Gastroesophageal sphincter (tissue), 3 donors: ENCODE results near the gene LAMA3.

ENCODE experiments used
- CTCF ChIP-seq, 4 experiments: fragments of 200-600 bp in 2 of 4; fragments of 450-650 bp in 2 of 4; sonication (generic) in 1 of 4; IDR thresholded peaks; one replicate each; pipeline ENCODE4 v1.5.1; 2017 to 2019; ENCODE audit warnings: antibody characterized with exemption in 4 of 4, mild to moderate bottlenecking in 2 of 4, moderate library complexity in 2 of 4
- POLR2A ChIP-seq, 2 donors: fragments of 450-650 bp; IDR thresholded peaks; one replicate each; pipeline ENCODE4 v1.6.1; 2017; ENCODE audit warnings: antibody characterized with exemption in 2 of 2, mild to moderate bottlenecking in 2 of 2, moderate library complexity in 1 of 2

- TF ChIP-seq CTCF (IDR thresholded peaks at IDR 0.05) (no peak), POLR2A (IDR thresholded peaks at IDR 0.05) (no peak)
These were observed 183.7 kb downstream of the LAMA3 start for GRCh38 chr18:23872701-23873550.
